ENCODE results near the gene A4GALT.
A peak's percentile ranks its signal among the peaks of the same experiment; 100 is the strongest.
"Not testable (repeated sequence)": the region's sequence is repeated elsewhere in the genome, so short reads cannot be mapped to it uniquely, and the experiment has no call there.

Gene A4GALT, protein sequence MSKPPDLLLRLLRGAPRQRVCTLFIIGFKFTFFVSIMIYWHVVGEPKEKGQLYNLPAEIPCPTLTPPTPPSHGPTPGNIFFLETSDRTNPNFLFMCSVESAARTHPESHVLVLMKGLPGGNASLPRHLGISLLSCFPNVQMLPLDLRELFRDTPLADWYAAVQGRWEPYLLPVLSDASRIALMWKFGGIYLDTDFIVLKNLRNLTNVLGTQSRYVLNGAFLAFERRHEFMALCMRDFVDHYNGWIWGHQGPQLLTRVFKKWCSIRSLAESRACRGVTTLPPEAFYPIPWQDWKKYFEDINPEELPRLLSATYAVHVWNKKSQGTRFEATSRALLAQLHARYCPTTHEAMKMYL

DNA sequence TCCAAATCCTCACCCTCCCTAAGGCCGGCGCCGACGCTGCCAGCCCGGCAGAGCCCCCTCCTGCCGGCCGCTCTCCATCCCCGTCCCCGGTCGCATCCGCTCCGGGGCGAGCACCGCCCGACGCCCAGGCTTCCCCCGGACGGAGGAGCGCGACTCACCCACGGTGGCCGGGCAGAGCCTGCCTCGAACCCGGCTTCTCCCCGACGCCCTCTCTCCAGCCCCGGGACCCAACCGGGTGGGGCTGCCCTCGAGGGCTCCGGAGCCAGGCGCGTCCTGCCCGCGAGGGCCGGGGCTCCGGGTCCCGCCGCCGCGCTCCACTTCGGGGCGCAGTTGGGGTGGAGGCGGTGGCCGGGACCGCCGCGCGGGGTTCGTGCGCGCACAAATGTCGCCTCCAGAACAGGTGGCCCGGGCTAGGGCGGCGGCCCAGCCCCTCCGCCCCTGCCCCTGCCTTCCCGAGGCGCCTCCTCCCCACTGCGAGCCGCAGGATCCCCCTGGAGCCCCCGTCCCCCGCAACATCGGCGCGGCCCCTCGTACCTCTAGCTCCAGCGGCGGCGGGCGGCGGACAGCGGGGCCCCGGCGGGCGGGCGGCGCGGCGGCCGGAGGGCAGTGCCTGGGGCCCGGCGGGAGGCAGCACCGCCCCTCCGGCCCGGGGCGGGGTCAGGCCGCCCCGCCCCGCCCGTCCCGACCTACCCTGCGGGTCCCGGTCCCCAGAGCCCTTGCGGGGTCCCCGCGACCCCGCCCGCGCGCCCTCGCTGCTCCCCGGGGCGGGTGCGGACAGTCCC lies at the start of gene A4GALT:
Gene A4GALT, minus strand, starts transcription at position 608 of the 782 bp plus-strand sequence. CDS start 26,919 bp downstream, outside the sequence.
- DNase-seq (ENCODE audit: low read depth, low spot score) = no peak
- peak within 1 kb of the TSS; percentile 20 for H3K27ac ChIP-seq

DNA sequence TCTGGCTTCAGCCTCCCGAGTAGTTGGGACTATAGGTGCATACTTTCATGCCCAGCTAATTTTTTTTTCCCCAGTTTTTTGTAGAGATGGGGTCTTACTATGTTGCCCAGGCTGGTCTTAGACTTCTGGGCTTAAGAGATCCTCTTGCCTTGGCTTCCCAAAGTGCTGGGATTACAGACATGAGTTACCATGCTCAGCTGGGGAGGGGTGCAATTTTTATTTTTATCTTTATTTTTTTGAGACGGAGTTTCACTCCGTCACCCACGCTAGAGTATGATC lies 49.7 kb upstream of the A4GALT start:
- DNase-seq (ENCODE audit: low read depth, low spot score) = no peak

DNA sequence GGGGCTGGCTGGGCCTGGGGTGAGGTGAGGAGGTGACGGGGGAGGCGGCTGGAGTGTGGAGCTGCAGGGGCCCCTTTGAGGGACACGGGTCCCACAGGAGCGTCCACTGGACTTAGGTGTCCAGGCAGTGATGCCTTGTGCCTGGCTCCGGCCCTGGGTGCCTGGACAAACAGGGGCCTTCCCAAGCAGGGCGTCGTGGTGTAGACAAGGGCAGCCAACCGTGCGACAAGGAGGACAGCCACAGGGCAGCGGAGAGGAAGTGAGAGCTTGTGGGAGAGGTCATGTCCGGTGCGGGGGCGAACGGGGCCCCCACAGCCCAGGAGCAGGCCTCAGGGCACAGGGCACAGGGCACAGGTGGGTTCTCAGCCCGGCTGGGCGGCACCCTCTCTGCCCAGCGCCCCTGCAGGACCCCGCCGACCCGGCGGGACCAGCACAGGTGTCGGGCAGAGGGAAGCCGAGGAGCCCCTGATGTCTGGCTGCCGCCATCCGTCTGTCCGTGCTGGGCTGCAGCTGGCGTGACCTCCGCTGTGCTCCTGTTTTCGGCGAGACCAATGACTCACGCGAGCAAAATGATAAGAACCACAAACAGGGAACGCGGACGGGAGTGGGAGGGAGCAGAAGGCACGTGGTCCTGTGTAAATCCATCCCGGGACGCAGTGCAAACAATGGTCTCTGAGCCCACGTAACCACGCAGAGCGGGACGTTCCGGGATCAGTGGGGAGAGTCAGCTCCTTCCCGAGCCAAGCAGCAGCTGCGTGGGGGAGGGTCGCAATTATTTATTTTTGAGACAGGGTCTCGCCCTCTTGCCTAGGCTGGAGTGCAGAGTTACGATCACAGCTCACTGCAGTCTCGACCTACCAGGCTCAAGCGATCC lies 49.1 kb upstream of the A4GALT start:
- H3K27ac ChIP-seq = no peak overlapping the region
- no peak for DNase-seq (ENCODE audit: low read depth, low spot score)

More for the DNA sequence above, 49.7 kb upstream of the A4GALT start:
- no peak overlapping the region for H3K27ac ChIP-seq

DNA sequence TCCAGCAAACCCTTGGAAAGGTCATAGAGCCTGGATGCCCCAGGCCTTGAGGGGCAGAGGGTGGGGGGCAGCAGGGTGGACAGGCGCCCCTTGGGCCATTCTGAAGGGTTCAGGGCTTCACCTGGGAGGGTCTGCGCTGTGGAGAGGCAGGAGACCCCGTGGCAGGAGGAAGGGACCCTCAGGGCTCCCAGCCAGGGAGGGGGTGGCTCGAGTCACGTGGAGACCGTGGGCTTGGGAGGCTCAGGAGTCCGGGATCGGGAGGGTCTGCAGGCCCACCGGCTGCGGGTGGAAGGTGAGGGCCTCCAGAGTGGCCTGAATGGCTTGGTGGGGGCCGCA lies 48.5 kb upstream of the A4GALT start:
- H3K27ac ChIP-seq = no peak overlapping the region

DNA sequence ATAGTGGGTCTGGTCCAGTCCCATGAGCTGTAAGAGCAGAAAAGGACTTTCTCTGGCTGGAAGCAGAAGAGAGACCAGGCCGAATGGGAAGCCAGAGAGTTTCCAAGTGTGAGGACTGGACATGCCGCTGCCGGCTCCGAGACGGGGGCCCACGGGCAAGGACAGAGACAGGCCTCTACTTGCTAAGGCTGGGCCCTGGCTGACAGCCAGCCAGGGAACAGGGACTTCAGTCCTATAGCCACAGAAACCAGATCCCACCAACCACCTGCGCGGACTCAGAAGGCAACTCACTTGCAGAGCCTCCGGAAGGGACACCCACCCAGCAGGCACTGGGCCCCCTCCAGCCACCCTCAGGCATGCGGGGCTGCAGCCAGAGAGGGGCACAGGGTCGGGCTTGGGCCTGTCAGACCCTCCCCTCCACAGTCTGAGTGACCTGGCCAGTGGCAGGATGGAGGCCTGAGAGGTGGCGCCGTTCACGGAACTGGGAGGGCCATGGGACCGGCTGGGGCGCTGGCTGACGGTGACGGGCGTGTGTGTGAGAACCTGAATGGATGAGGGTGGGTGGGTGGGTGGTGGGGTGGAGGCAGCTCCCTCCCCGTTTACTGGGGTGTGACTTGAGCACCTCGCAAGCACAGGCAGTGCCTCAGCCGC lies 47.8 kb upstream of the A4GALT start:
- no peak overlapping the region for H3K27ac ChIP-seq
- no peak for DNase-seq (ENCODE audit: low read depth, low spot score)

More for the DNA sequence above, 48.5 kb upstream of the A4GALT start:
- DNase-seq (ENCODE audit: low read depth, low spot score) = no peak

DNA sequence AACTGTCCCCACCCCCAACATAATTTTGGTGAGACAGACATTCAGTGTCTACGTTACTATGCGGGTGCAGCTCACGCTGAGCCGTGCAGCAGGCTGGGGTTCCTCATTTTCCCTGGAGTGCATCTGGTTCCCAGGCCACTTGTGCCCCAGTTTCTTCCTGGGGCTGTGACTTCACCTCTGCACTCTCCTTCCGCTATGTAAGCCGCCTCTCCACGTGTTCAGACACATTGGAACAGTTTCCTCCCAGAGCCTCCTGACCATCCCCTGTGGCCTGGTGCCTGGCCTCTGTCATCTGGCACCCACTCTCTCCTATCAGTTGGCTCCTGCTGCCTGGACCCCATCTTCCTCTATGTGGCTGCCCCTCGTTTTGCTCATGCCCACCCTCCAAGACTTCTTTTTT lies 46.2 kb upstream of the A4GALT start:
- no peak overlapping the region for H3K27ac ChIP-seq
- DNase-seq (ENCODE audit: low read depth, low spot score) = no peak

DNA sequence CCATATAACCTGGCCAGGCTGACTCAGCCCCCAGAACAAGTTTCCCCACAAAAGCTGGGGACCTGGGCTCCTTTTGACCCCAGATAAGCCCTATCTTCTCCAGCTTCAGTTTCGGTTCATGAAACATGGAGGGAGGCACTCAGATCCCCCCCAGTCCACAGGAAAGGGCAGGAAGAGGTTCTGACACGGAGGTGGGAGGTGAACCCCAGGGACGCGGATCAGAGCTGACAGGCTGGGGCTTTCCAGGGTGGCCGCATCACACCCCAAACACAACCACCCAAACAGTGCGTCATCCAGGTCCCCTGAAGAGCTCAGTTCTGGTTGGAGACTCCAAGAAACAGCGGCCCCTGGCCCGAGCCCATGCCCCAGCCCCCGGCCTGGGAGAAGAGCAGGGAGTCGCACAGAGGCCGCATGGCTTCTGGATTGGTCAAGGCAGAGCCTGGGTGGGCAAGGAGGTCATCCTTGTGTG lies 44.3 kb upstream of the A4GALT start:
- H3K27ac ChIP-seq = no peak overlapping the region
- no peak for DNase-seq (ENCODE audit: low read depth, low spot score)

DNA sequence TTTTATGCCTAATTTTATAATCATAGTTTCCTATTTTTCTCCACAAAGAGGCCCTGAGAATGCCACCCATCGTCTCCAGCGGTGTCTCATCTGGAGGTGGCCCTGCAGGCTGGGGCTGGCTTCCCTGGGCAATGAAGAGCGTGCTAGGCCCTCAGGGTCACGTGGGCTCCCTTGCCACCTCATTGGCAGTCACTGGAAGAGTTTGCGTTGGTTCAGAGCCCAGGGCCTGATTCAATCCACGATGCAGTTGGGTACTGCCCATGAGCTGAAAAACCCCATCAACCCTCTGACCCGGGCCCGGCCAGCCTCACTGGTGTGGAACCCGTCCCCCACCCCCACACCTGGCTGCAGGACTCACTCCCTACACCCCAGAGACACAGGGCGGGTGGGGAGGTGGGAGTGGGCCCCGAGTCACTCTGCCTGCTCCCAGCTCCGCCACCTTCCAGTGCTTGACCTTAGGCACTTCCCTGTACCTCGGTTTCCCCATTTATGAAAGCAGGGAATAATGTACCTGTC lies 43.4 kb upstream of the A4GALT start:
- no peak overlapping the region for H3K27ac ChIP-seq
- DNase-seq (ENCODE audit: low read depth, low spot score) = no peak

DNA sequence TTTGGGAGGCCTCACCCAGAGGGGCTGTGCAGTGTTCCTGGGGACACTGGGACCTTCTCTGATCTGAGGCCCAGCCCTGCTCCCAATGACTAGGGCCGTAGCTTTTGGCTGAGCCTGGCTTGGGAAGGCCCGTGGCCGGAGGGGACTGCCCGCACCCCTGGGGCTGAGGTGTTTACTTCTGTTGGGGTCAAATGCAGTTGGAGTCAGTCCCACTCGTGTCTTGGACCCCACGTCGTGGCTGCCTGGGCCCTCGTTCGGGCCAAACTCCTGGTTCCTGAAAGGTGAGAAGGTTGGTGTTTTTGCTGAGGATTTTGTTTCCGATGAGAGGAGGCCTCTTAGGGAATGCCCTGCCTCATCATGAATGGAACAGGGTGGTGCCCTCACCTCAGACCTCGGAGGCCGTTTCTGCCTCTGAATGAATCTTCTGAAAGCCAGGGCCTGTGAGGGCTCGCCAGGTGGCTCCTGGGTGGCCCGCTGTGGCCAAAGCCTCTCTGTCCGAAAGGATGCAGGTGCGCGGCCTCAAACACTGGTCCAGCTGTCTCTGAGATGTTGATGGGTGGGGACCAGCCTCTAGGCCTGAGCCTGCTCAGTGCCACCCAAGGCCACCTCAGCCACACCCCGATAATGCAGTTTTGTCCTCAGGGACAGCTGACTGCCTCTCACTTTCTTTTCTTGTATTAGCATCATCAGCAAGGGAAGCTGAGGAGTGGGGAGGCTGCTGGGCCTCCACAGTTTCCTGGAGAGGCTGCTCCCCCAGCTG lies 40.3 kb upstream of the A4GALT start:
- H3K27ac ChIP-seq = no peak overlapping the region
- DNase-seq (ENCODE audit: low read depth, low spot score) = no peak

DNA sequence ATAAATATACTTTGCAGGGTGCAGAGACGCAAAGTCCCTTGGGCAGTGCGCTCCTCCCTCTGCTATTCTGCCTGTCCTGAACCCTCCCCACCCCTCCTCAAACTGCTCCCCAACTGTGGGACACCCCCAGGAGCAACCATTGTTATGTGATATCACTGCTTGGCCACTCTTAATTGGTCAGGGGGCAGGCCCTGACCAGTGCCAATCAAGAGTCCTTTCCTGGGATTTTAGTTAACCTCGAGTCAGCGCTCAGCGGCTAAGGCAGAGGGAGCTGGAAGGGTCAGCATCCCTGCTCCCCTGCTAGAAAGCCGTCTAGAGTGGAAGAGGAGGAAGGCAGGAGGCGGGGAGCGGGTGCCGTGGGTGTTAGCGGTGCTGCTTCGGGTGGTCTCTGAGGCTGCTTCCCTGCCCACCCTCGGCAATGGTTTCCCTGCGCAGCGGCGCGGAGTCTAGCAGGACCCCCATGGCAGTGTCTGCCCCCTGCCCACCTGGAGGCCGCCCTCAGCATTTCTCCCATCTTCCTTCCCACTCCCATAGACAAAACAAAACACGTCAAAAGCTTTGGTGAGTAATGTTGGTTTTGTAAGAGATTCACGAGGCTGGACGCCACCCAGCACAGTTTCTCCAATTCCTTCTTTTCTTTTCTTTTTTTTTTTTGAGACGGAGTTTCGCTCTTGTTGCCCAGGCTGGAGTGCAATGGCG lies 38.4 kb upstream of the A4GALT start:
- H3K27ac ChIP-seq = no peak overlapping the region
- DNase-seq (ENCODE audit: low read depth, low spot score) = no peak

DNA sequence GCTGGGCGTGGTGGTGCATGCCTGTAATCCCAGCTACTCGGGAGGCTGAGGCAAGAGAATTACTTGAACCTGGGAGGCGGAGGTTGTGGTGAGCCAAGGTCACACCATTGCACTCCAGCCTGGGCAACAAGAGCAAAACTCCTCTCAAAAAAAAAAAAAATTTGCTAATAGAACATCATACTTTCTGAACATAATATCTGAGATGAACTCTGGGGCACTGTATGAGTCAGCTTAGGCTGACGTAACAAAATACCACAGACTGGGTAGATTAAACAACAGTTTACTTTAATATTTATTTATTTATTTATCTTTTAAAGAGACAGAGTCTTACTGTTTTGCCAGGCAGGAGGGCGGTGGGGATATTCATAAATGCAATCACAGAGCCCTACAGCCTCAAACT lies 34.9 kb upstream of the A4GALT start:
- peak overlapping the region; percentile 60 for H3K27ac ChIP-seq
- DNase-seq (ENCODE audit: low read depth, low spot score) = not testable (repeated sequence)

DNA sequence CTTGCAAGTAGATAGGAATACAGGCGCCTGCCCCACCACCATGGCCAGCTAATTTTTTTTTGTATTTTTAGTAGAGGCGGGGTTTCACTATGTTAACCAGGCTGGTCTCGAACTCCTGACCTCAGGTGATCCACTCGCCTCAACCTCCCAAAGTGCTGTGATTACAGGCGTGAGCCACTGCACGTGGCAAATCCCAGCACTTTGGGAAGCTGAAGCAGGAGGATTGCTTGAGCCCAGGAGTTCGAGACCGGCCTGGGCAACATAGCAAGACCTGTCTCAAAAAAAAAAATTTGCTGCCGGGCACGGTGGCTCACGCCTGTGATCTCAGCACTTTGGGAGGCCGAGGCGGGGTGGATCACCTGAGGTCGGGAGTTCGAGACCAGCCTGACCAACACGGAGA lies 34.5 kb upstream of the A4GALT start:
- H3K27ac ChIP-seq = peak overlapping the region; percentile 60
- DNase-seq (ENCODE audit: low read depth, low spot score) = not testable (repeated sequence)

DNA sequence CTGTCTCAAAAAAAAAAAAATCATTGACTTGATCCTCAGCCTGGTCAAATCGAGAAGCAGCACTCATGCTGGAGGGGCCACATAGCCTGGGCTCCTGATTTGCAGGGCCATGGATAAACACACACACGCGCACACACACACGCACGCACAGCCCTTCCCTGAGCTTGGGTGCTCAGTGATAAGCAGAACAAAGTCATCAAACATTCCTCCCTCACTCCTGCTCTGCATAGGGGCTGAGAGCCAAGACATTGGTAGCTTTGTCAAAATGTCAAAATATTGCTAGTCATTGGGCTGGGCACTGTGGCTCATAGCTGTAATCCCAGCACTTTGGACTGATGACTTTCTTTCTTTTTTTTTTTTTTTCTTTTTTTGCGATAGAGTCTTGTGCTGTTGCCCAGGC lies 34.0 kb upstream of the A4GALT start:
- peak overlapping the region; percentile 60 for H3K27ac ChIP-seq
- no peak for DNase-seq (ENCODE audit: low read depth, low spot score)

DNA sequence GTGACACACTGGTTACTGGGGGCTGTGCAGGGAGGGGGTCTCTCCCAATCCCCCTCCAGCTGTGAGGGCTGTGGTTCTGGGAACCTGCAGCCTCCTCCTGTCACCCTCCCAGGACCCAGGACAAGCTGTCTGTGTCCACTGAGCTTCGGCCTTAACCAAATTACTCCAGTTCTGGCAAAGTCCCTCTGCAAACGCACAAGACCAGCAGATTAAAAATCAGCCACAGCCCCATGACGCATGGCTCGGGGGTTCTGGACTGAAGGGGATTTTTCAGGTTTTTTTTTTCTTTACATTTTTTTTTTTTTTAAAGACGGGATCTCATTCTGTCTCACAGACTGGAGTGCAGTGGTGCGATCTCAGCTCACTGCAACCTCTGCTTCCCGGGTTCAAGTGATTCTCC lies 32.2 kb upstream of the A4GALT start:
- no peak overlapping the region for H3K27ac ChIP-seq
- no peak for DNase-seq (ENCODE audit: low read depth, low spot score)

DNA sequence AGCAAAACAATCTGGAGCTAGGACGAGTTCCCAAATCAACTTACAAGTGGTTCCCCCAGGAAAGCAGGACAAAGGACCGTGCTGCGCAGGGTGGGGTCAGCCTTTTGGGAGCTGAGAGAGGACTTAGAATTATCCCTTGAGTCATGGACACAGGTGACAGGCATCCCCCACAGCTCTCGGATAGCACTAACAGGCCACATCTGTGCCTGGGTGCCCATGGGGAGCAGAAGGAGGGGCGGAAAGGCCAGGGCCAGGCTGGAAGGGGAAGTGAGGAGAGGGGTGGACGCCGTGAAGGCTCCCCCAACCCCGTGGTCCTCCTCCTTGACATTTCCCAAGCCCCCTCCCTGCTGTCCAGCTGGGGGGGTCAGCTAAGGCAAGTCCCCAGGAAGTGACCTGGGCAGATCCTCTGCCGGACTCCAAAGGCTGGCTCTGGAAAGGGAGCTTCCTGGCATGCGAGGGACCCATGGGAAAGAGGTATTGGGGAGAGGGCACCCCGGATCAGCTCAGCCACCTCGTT lies 31.6 kb upstream of the A4GALT start:
- no peak for DNase-seq (ENCODE audit: low read depth, low spot score)
- H3K27ac ChIP-seq = no peak overlapping the region

DNA sequence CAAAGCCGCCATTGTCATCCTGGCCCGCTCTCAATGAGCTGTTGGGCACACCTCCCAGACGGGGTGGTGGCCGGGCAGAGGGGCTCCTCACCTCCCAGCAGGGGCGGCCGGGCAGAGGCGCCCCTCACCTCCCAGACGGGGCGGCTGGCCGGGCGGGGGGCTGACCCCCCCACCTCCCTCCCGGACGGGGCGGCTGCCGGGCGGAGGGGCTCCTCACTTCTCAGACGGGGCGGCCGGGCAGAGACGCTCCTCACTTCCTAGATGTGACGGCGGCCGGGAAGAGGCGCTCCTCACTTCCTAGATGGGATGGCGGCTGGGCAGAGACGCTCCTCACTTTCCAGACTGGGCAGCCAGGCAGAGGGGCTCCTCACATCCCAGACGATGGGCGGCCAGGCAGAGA lies 29.8 kb upstream of the A4GALT start:
- DNase-seq (ENCODE audit: low read depth, low spot score); H3K27ac ChIP-seq: not testable (repeated sequence)

DNA sequence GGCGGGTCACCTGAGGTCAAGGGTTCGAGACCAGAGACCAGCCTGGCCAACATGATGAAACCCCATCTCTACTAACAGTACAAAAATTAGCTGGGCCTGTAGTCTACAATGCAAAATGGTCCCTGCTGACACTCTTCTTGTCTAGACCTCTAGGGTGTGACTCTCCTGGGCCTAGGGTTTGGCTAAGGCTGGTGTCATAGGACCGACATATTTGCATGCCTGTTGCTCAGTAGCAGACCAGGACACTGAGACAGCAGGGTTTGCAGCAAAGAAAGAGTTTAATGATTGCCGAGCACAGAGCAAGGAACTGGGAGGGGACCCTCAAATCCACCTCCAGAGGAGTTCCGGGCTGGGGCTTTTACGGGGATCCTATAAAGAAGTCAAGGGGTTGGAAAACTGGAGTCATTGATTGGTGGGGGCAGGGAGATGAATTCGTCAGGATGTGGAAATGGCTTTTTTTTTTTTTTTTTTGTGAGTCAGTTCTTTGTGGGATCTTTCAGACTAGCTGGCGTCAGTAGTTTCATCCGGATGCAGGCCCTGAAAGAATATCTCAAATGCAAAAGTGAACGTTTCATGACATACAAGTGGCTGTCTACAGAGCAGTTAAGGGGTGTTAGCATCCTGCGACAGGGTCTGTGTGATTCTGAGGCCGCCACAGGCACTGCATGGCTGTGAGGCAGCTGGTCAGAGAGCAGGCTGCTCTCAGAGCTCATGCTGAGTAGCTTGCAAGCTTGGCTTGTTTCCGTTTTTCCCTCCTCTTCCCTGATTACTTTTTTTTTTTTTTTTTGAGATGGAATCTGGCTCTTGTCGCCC lies 27.2 kb upstream of the A4GALT start:
- DNase-seq (ENCODE audit: low read depth, low spot score) = no peak
- peak overlapping the region; percentile 63 for H3K27ac ChIP-seq

DNA sequence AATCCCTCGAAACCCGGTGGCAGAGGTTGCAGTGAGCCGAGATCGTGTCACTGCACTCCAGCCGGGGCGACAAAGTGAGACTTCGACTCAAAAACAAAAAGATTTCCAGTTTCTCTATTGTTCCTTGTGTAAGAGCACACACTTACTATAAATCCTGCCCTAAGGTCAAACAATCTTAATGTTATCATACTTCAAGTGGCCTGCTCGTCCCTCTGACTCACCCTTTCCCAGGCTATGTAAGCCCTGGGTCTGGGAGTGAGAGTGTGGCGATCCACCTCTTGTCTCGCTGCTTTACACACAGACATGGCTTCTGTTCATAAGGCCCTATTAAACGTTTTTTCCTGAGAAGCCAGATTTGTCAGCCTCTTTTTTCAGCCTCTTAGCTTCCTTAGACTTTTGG lies 24.4 kb upstream of the A4GALT start:
- H3K27ac ChIP-seq = no peak overlapping the region

More for the DNA sequence above, 24.4 kb upstream of the A4GALT start:
- DNase-seq (ENCODE audit: low read depth, low spot score) = no peak

All from epithelial cell of prostate (primary cell).